Measurements from ENCODE around the gene EIF4G1.

The EIF4G1 gene

GRCh38 chr3:184371570-184372018 lies 57.2 kb downstream of the EIF4G1 start:
- peak; percentile 82 for DNase-seq

- no peak for DNase-seq
These were observed 58.0 kb downstream of the EIF4G1 start for GRCh38 chr3:184372296-184372821.

- DNase-seq = no peak
These were observed 58.5 kb downstream of the EIF4G1 start for GRCh38 chr3:184372911-184373310.

- DNase-seq = no peak
These were observed 59.0 kb downstream of the EIF4G1 start for GRCh38 chr3:184373422-184373821.

- no peak for DNase-seq
These were observed 61.5 kb downstream of the EIF4G1 start for GRCh38 chr3:184375747-184376461.

- DNase-seq = no peak
These were observed 63.0 kb downstream of the EIF4G1 start for GRCh38 chr3:184377374-184377773.

- DNase-seq = no peak
These were observed 63.6 kb downstream of the EIF4G1 start, which contains the start of gene THPO for GRCh38 chr3:184377882-184378445. Gene THPO (minus strand): TSS chr3:184378207. CDS start chr3:184376259, 1,948 bp downstream.

GRCh38 chr3:184378651-184379357 lies 64.4 kb downstream of the EIF4G1 start:
- DNase-seq = no peak

GRCh38 chr3:184379358-184380184 lies 65.2 kb downstream of the EIF4G1 start, which contains the start of gene CHRD:
Gene CHRD (plus strand): TSS chr3:184380054. CDS start chr3:184380319, 265 bp downstream.
- DNase-seq = no peak

- peak; percentile 36 for DNase-seq
These were observed 65.8 kb downstream of the EIF4G1 start for GRCh38 chr3:184380185-184380626.

GRCh38 chr3:184380627-184381260 lies 66.3 kb downstream of the EIF4G1 start:
- no peak for DNase-seq

- DNase-seq = no peak
These were observed 67.1 kb downstream of the EIF4G1 start for GRCh38 chr3:184381261-184382224.

GRCh38 chr3:184382326-184383032 lies 68.1 kb downstream of the EIF4G1 start:
- no peak for DNase-seq

- DNase-seq = no peak
These were observed 68.8 kb downstream of the EIF4G1 start for GRCh38 chr3:184383033-184383740.

- no peak for DNase-seq
These were observed 69.9 kb downstream of the EIF4G1 start for GRCh38 chr3:184384342-184384741.

All from fibroblast of skin of right biceps (primary cell).